Activated CD4-positive, CD25-positive, alpha-beta regulatory T cell treated with anti-CD3 and anti-CD28 coated beads, Interleukin-2, amount 50 U/mL, for 16 hours (primary cell): Measurements from ENCODE around the gene SHISA4.
"Not testable (repeated sequence)": the region's sequence is repeated elsewhere in the genome, so short reads cannot be mapped to it uniquely, and the experiment has no call there.

ENCODE experiments used
- DNase-seq: peaks from one replicate; pipeline ENCODE4 v3.0.0-alpha.2; 2020; ENCODE audit warnings: low read depth, low spot score

Gene SHISA4

GRCh38 chr1:201898240-201898894 is 9.7 kb downstream of the SHISA4 start:
- DNase-seq: no peak

GRCh38 chr1:201898992-201899391 is 10.3 kb downstream of the SHISA4 start:
- DNase-seq: no peak

- no peak for DNase-seq
Measured at GRCh38 chr1:201899683-201900429, 11.2 kb downstream of the SHISA4 start.

- DNase-seq: no peak
Measured at GRCh38 chr1:201900476-201900875, 11.8 kb downstream of the SHISA4 start.

- not testable (repeated sequence) for DNase-seq
Measured at GRCh38 chr1:201901036-201901435, 12.3 kb downstream of the SHISA4 start.

GRCh38 chr1:201902198-201902597 is 13.5 kb downstream of the SHISA4 start:
- no peak for DNase-seq

- no peak for DNase-seq
Measured at GRCh38 chr1:201903135-201903534, 14.4 kb downstream of the SHISA4 start.

GRCh38 chr1:201904579-201904978 is 15.9 kb downstream of the SHISA4 start:
- DNase-seq: no peak

GRCh38 chr1:201905234-201905890 is 16.7 kb downstream of the SHISA4 start:
- no peak for DNase-seq

- no peak for DNase-seq
Measured at GRCh38 chr1:201906336-201906735, 17.6 kb downstream of the SHISA4 start.

GRCh38 chr1:201907621-201908020 is 18.9 kb downstream of the SHISA4 start:
- DNase-seq: no peak

GRCh38 chr1:201911826-201912571 is 23.3 kb downstream of the SHISA4 start:
- DNase-seq: no peak

- DNase-seq: no peak
Measured at GRCh38 chr1:201912832-201913231, 24.1 kb downstream of the SHISA4 start.

GRCh38 chr1:201914456-201915235 is 25.9 kb downstream of the SHISA4 start:
- no peak for DNase-seq

GRCh38 chr1:201916649-201917249 is 28.1 kb downstream of the SHISA4 start:
- no peak for DNase-seq

GRCh38 chr1:201917362-201918033 is 28.8 kb downstream of the SHISA4 start:
- no peak for DNase-seq

GRCh38 chr1:201918343-201918742 is 29.6 kb downstream of the SHISA4 start:
- DNase-seq: no peak

GRCh38 chr1:201921952-201922558 is 33.4 kb downstream of the SHISA4 start:
- DNase-seq: no peak

GRCh38 chr1:201925301-201925567 is 36.5 kb downstream of the SHISA4 start:
- no peak for DNase-seq

GRCh38 chr1:201925981-201926645 is 37.4 kb downstream of the SHISA4 start:
- no peak for DNase-seq
